NB4 (cell line): ENCODE measurements around the gene MST1.

Source experiments
- MYC ChIP-seq: IDR thresholded peaks from 2 replicates; pipeline ENCODE4 v1.6.1; 2011; ENCODE audit warnings: low read depth, low read length
- POLR2A ChIP-seq: IDR thresholded peaks from 2 replicates; pipeline ENCODE4 v1.6.1; 2011; ENCODE audit warnings: mild to moderate bottlenecking; ENCODE audit not compliant: insufficient read length; ENCODE audit errors: extremely low read depth
- TF ChIP-seq, protein P1 (sequence below): IDR thresholded peaks from one replicate; pipeline ENCODE4 v1.5.1; 2012; ENCODE audit warnings: low read depth, low read length
- TF ChIP-seq, protein P2 (sequence below): IDR thresholded peaks from 2 replicates; pipeline ENCODE4 v1.6.1; 2011; ENCODE audit warnings: low read depth, low read length

GRCh38 chr3:49699281-49699979 lies 10.2 kb upstream of the MST1 start:
- TF ChIP-seq, protein P1, sequence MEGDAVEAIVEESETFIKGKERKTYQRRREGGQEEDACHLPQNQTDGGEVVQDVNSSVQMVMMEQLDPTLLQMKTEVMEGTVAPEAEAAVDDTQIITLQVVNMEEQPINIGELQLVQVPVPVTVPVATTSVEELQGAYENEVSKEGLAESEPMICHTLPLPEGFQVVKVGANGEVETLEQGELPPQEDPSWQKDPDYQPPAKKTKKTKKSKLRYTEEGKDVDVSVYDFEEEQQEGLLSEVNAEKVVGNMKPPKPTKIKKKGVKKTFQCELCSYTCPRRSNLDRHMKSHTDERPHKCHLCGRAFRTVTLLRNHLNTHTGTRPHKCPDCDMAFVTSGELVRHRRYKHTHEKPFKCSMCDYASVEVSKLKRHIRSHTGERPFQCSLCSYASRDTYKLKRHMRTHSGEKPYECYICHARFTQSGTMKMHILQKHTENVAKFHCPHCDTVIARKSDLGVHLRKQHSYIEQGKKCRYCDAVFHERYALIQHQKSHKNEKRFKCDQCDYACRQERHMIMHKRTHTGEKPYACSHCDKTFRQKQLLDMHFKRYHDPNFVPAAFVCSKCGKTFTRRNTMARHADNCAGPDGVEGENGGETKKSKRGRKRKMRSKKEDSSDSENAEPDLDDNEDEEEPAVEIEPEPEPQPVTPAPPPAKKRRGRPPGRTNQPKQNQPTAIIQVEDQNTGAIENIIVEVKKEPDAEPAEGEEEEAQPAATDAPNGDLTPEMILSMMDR: no peak
- TF ChIP-seq POLR2A (no peak), MYC (no peak)
- TF ChIP-seq, protein P2, sequence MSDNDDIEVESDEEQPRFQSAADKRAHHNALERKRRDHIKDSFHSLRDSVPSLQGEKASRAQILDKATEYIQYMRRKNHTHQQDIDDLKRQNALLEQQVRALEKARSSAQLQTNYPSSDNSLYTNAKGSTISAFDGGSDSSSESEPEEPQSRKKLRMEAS: no peak
